NB4 (cell line): Measurements from ENCODE around the gene ZNF358.

Experiments used
- DNase-seq: peaks from one replicate; pipeline ENCODE4 v3.0.0; 2010; ENCODE audit warnings: low read depth
- H3K4me3 ChIP-seq: one replicate; pipeline ENCODE4 v1.5.1; 2011; ENCODE audit warnings: mild to moderate bottlenecking, low read depth, low read length, moderate library complexity
- CTCF ChIP-seq: IDR thresholded peaks from one replicate; pipeline ENCODE4 v1.5.1; 2012; ENCODE audit warnings: low read depth, low read length
- MAX ChIP-seq: IDR thresholded peaks from 2 replicates; pipeline ENCODE4 v1.6.1; 2011; ENCODE audit warnings: low read depth, low read length
- MYC ChIP-seq: IDR thresholded peaks from 2 replicates; pipeline ENCODE4 v1.6.1; 2011; ENCODE audit warnings: low read depth, low read length
- POLR2A ChIP-seq: IDR thresholded peaks from 2 replicates; pipeline ENCODE4 v1.6.1; 2011; ENCODE audit warnings: mild to moderate bottlenecking; ENCODE audit not compliant: insufficient read length; ENCODE audit errors: extremely low read depth

Gene ZNF358

GRCh38 chr19:7524992-7525739 is 9.3 kb downstream of the ZNF358 start:
- TF ChIP-seq POLR2A (no peak), MYC (no peak), MAX (no peak), CTCF (no peak)
- DNase-seq, result no peak
- no peak overlapping the region for H3K4me3 ChIP-seq

GRCh38 chr19:7526059-7526929 is 10.4 kb downstream of the ZNF358 start:
- no peak for DNase-seq
- TF ChIP-seq POLR2A, result no peak
- no peak for TF ChIP-seq MYC
- no peak for TF ChIP-seq CTCF
- no peak for TF ChIP-seq MAX
- H3K4me3 ChIP-seq, result no peak overlapping the region

- no peak overlapping the region for H3K4me3 ChIP-seq
- no peak for DNase-seq
- TF ChIP-seq POLR2A (no peak), CTCF (no peak), MAX (no peak), MYC (no peak)
Observed at GRCh38 chr19:7527516-7528191, 11.8 kb downstream of the ZNF358 start.

GRCh38 chr19:7528192-7528519 is 12.3 kb downstream of the ZNF358 start:
- H3K4me3 ChIP-seq, result no peak overlapping the region
- TF ChIP-seq POLR2A (no peak), MAX (no peak), MYC (no peak), CTCF (no peak)
- no peak for DNase-seq

GRCh38 chr19:7528522-7529245 is 12.8 kb downstream of the ZNF358 start:
- no peak for TF ChIP-seq POLR2A
- no peak for TF ChIP-seq MYC
- TF ChIP-seq CTCF, result no peak
- TF ChIP-seq MAX, result no peak

More at GRCh38 chr19:7528522-7529245, 12.8 kb downstream of the ZNF358 start:
- no peak for DNase-seq
- no peak overlapping the region for H3K4me3 ChIP-seq
